ENCODE measurements around the gene GEMIN5. TPM values are rescaled to one million over a fixed set of nuclear protein-coding genes. Genes with fewer than 3 reads are reported as not detected.

The GEMIN5 gene
- 16.7 and 20.7 TPM in 2 replicates for total RNA-seq

GRCh38 chr5:154937718-154938466 is at the start of gene GEMIN5:
Gene GEMIN5 (minus strand): TSS chr5:154938211. CDS start chr5:154938133, 78 bp downstream.

GRCh38 chr5:154940772-154941620 is 3.0 kb upstream of the GEMIN5 start, which contains the start of gene MRPL22:
Gene MRPL22 (plus strand): TSS chr5:154941073. CDS start chr5:154941111, 38 bp downstream.

GRCh38 chr5:154858297-154858971 is 79.6 kb downstream of the GEMIN5 start, which contains the start of gene CNOT8:
Gene CNOT8 (plus strand): TSS chr5:154858627. CDS start chr5:154863279, 4,652 bp downstream.

GRCh38 chr5:154850255-154851062 is 87.6 kb downstream of the GEMIN5 start, which contains the start of gene FAXDC2:
Gene FAXDC2 (minus strand): TSS chr5:154850603. CDS start chr5:154838178, 12,425 bp downstream.

Other genes starting within 250 kb of the GEMIN5 start
- gene LARP1, start 182.8 kb downstream of the GEMIN5 start, total RNA-seq, result 76.8 and 109 TPM in 2 replicates
- 4.3 and 7.4 TPM in 2 replicates for gene FAXDC2, start 87.6 kb downstream of the GEMIN5 start, total RNA-seq
- gene CNOT8, start 79.6 kb downstream of the GEMIN5 start, total RNA-seq, result 55.8 and 79.7 TPM in 2 replicates
- 12.8 and 14.1 TPM in 2 replicates for gene MRPL22, start 2.9 kb upstream of the GEMIN5 start, total RNA-seq
- gene KIF4B, start 75.5 kb upstream of the GEMIN5 start, total RNA-seq, result under 0.01 TPM in 1 of 2 replicates, not detected in the other

Measured in smooth muscle cell of the pulmonary artery (primary cell).